Neural cell (in vitro differentiated cells): ENCODE data around the gene NPLOC4.

ENCODE experiments used
- EP300 ChIP-seq: fragments of 450-650 bp; conservative IDR thresholded peaks from 2 replicates; pipeline ENCODE4 v1.6.1; 2014; ENCODE audit warnings: antibody characterized with exemption, mild to moderate bottlenecking, moderate library complexity; ENCODE audit not compliant: poor library complexity, severe bottlenecking
- EZH2 ChIP-seq: fragments of 200-600, 300-800 bp; shearing (Covaris generic), sonication (generic); IDR thresholded peaks from 2 replicates; pipeline ENCODE4 v1.6.1; 2014; ENCODE audit warnings: antibody characterized with exemption, low read length, borderline replicate concordance, mild to moderate bottlenecking; ENCODE audit not compliant: insufficient read depth, poor library complexity, severe bottlenecking
- MXI1 ChIP-seq: fragments of 450-650 bp; conservative IDR thresholded peaks from 2 replicates; pipeline ENCODE4 v1.6.1; 2014; ENCODE audit warnings: antibody characterized with exemption, mild to moderate bottlenecking; ENCODE audit not compliant: poor library complexity, severe bottlenecking
- POLR2AphosphoS5 ChIP-seq: IDR thresholded peaks from 2 replicates; pipeline ENCODE4 v1.6.1; 2012
- RAD21 ChIP-seq: fragments of 450-650 bp; conservative IDR thresholded peaks from 2 replicates; pipeline ENCODE4 v1.6.1; 2014; ENCODE audit warnings: antibody characterized with exemption, mild to moderate bottlenecking, moderate library complexity
- SMC3 ChIP-seq: fragments of 450-650 bp; conservative IDR thresholded peaks from 2 replicates; pipeline ENCODE4 v1.6.1; 2014; ENCODE audit warnings: antibody characterized with exemption, mild to moderate bottlenecking, moderate library complexity; ENCODE audit not compliant: poor library complexity
- TF ChIP-seq, protein P1 (sequence below): fragments of 450-650 bp; IDR thresholded peaks from 2 replicates; pipeline ENCODE4 v1.5.1; 2014; ENCODE audit warnings: antibody characterized with exemption, mild to moderate bottlenecking, moderate library complexity; ENCODE audit not compliant: poor library complexity, severe bottlenecking
- TF ChIP-seq, protein P2 (sequence below): IDR thresholded peaks from 2 replicates; pipeline ENCODE4 v1.6.1; 2012; ENCODE audit warnings: borderline replicate concordance

DNA sequence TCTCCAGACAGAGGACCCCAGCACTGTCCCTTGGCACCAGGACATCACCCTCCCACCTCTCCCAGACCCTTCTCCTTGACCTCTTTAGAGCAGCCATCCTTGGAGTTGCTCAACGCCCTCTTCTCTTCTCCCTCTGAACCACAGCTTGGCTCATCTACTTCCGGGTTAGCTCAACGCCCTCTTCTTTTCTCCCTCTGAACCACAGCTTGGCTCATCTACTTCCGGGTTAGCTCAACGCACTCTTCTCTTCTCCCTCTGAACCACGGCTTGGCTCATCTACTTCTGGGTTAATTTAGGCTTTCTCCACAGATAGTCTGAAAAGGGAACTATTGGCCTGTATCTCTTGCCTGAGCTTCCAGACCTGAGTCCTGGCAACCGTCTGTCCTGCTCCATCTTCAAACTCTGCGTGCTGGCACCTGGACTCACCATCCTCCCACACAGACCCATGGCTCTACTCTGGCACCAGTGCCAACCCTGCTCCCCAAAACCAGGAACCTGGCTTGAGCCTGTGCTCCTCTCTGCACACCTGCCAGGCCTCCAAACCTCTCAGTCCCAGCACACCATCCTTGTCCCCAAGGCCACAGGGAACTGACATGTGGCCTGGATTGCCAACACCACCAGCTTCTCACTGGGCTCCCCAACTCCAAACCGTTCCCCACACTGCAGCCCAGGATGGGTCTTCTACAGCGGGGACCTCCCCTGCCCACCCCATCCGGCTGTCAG, 59.5 kb downstream of the NPLOC4 start:
- TF ChIP-seq, protein P1, sequence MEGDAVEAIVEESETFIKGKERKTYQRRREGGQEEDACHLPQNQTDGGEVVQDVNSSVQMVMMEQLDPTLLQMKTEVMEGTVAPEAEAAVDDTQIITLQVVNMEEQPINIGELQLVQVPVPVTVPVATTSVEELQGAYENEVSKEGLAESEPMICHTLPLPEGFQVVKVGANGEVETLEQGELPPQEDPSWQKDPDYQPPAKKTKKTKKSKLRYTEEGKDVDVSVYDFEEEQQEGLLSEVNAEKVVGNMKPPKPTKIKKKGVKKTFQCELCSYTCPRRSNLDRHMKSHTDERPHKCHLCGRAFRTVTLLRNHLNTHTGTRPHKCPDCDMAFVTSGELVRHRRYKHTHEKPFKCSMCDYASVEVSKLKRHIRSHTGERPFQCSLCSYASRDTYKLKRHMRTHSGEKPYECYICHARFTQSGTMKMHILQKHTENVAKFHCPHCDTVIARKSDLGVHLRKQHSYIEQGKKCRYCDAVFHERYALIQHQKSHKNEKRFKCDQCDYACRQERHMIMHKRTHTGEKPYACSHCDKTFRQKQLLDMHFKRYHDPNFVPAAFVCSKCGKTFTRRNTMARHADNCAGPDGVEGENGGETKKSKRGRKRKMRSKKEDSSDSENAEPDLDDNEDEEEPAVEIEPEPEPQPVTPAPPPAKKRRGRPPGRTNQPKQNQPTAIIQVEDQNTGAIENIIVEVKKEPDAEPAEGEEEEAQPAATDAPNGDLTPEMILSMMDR, result no peak
- no peak for TF ChIP-seq MXI1
- TF ChIP-seq SMC3, result no peak
- no peak for TF ChIP-seq EZH2
- no peak for TF ChIP-seq RAD21
- TF ChIP-seq POLR2AphosphoS5, result no peak
- TF ChIP-seq, protein P2, sequence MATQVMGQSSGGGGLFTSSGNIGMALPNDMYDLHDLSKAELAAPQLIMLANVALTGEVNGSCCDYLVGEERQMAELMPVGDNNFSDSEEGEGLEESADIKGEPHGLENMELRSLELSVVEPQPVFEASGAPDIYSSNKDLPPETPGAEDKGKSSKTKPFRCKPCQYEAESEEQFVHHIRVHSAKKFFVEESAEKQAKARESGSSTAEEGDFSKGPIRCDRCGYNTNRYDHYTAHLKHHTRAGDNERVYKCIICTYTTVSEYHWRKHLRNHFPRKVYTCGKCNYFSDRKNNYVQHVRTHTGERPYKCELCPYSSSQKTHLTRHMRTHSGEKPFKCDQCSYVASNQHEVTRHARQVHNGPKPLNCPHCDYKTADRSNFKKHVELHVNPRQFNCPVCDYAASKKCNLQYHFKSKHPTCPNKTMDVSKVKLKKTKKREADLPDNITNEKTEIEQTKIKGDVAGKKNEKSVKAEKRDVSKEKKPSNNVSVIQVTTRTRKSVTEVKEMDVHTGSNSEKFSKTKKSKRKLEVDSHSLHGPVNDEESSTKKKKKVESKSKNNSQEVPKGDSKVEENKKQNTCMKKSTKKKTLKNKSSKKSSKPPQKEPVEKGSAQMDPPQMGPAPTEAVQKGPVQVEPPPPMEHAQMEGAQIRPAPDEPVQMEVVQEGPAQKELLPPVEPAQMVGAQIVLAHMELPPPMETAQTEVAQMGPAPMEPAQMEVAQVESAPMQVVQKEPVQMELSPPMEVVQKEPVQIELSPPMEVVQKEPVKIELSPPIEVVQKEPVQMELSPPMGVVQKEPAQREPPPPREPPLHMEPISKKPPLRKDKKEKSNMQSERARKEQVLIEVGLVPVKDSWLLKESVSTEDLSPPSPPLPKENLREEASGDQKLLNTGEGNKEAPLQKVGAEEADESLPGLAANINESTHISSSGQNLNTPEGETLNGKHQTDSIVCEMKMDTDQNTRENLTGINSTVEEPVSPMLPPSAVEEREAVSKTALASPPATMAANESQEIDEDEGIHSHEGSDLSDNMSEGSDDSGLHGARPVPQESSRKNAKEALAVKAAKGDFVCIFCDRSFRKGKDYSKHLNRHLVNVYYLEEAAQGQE, result no peak
- no peak for TF ChIP-seq EP300
